Upper lobe of right lung (tissue), 1 donor: ENCODE results near the gene MATK. TPM values are rescaled to one million over a fixed set of nuclear protein-coding genes. Genes with fewer than 3 reads are reported as not detected.
A peak's percentile ranks its signal among the peaks of the same experiment; 100 is the strongest.

Experiments
- ATAC-seq: fragments of 200-7000 bp; cut with Tn5 transposase; one replicate; pipeline ENCODE4 v1.9.1; 2020; ENCODE audit warnings: mild to moderate bottlenecking, moderate library complexity
- DNase-seq: peaks from one replicate; pipeline ENCODE4 v3.0.0-alpha.2; 2020
- H3K27ac ChIP-seq: fragments of 200-600 bp; one replicate; pipeline ENCODE4 v1.8.0; 2022
- H3K27me3 ChIP-seq: fragments of 200-600 bp; one replicate; pipeline ENCODE4 v1.8.0; 2022; ENCODE audit warnings: mild to moderate bottlenecking
- H3K36me3 ChIP-seq: fragments of 200-600 bp; one replicate; pipeline ENCODE4 v1.8.0; 2022
- H3K4me1 ChIP-seq: fragments of 200-600 bp; one replicate; pipeline ENCODE4 v1.8.0; 2022
- H3K4me3 ChIP-seq: fragments of 200-600 bp; one replicate; pipeline ENCODE4 v1.8.0; 2022; ENCODE audit warnings: mild to moderate bottlenecking
- H3K9me3 ChIP-seq: fragments of 200-600 bp; one replicate; pipeline ENCODE4 v1.8.0; 2022
- intact Hi-C: fragments of 100-400 bp; cut with DNase I; formaldehyde crosslinking; loops from one replicate; pipeline ENCODE4 v1.11.0; 2022
- total RNA-seq: library from RNA; stranded (reverse); fragmentation: NEBNext Ultra II Directional; extraction: Animal tissue kit (Norgen Biotek cat#: 25700); gene quantifications from one replicate; pipeline ENCODE4 v1.2.1, GENCODE V29; 2021
- TF ChIP-seq, protein P1 (sequence below): fragments of 200-600 bp; IDR thresholded peaks from one replicate; pipeline ENCODE4 v1.8.0; 2022; ENCODE audit warnings: antibody characterized with exemption
- donor health status: DM: no; HTN: yes; CAD: no; lungs with severe emphysema.

Gene MATK
- total RNA-seq, 1 donor from 2014 or later = 22.6 TPM

DNA sequence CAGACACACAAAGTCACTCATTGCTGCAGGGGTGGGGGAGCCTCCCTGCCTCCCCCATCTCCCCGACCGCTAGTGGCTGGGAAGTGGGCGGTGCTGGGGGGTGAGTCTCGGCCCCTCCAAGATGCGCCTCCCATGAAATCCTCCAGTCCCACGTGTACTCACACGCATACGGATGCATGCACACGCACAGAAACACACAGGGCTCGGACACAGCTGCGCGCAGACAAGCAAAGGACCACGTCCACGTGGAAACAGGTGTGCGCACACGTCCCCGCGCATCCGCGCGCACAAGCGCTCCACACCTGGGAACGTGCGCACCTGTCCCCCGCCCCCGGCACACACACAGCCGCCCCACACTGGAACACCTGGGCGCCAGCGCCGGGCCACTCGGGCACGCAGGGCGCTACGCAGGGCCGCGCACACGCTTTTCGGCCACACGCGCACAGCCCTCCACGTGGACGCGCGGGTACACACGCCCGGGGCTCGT lies 687 bp downstream of the MATK start:
- peak; percentile 20 for ATAC-seq
- Histone ChIP-seq H3K4me3 (peak overlapping the region; percentile 51), H3K27ac (peak overlapping the region; percentile 24)

GRCh38 chr19:3784607-3785450 lies 1.4 kb downstream of the MATK start:
- intact Hi-C loops = no loop called here
- peak; percentile 72 for ATAC-seq
- Histone ChIP-seq H3K27ac (no peak overlapping the region), H3K4me1 (no peaks in the 10 kb centered on the region), H3K27me3 (peaks cover 7% of the 10 kb centered on the region), H3K36me3 (no peaks in the 10 kb centered on the region), H3K4me3 (peak overlapping the region; percentile 51), H3K9me3 (peaks cover 14% of the 10 kb centered on the region)
- TF ChIP-seq, protein P1, sequence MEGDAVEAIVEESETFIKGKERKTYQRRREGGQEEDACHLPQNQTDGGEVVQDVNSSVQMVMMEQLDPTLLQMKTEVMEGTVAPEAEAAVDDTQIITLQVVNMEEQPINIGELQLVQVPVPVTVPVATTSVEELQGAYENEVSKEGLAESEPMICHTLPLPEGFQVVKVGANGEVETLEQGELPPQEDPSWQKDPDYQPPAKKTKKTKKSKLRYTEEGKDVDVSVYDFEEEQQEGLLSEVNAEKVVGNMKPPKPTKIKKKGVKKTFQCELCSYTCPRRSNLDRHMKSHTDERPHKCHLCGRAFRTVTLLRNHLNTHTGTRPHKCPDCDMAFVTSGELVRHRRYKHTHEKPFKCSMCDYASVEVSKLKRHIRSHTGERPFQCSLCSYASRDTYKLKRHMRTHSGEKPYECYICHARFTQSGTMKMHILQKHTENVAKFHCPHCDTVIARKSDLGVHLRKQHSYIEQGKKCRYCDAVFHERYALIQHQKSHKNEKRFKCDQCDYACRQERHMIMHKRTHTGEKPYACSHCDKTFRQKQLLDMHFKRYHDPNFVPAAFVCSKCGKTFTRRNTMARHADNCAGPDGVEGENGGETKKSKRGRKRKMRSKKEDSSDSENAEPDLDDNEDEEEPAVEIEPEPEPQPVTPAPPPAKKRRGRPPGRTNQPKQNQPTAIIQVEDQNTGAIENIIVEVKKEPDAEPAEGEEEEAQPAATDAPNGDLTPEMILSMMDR = no peak
- DNase-seq = peak; percentile 76

More for the DNA sequence above, 687 bp downstream of the MATK start:
- TF ChIP-seq, protein P1 = no peak
- intact Hi-C loops = no loop called here
- no peak for DNase-seq
- peaks cover 14% of the 10 kb centered on the region for H3K9me3 ChIP-seq
- no peaks in the 10 kb centered on the region for H3K36me3 ChIP-seq
- peaks cover 7% of the 10 kb centered on the region for H3K27me3 ChIP-seq
- H3K4me1 ChIP-seq = no peaks in the 10 kb centered on the region

- H3K27ac ChIP-seq = no peak overlapping the region
- peaks cover 7% of the 10 kb centered on the region for H3K27me3 ChIP-seq
- DNase-seq (peak; percentile 64), ATAC-seq (peak; percentile 44)
- intact Hi-C loops = no loop called here
- no peaks in the 10 kb centered on the region for H3K36me3 ChIP-seq
- peaks cover 14% of the 10 kb centered on the region for H3K9me3 ChIP-seq
- no peak overlapping the region for H3K4me3 ChIP-seq
- no peaks in the 10 kb centered on the region for H3K4me1 ChIP-seq
- TF ChIP-seq, protein P1 = peak; percentile 35
These were observed 2.3 kb downstream of the MATK start for GRCh38 chr19:3783660-3784584.

- Histone ChIP-seq H3K9me3 (peaks cover 14% of the 10 kb centered on the region), H3K27me3 (peaks cover 7% of the 10 kb centered on the region), H3K4me3 (no peak overlapping the region), H3K27ac (no peak overlapping the region), H3K36me3 (no peaks in the 10 kb centered on the region), H3K4me1 (no peaks in the 10 kb centered on the region)
- intact Hi-C loops = no loop called here
- TF ChIP-seq, protein P1 = no peak
- DNase-seq = peak; percentile 57
- ATAC-seq = no peak
These were observed 3.3 kb downstream of the MATK start for GRCh38 chr19:3782903-3783302.

GRCh38 chr19:3782330-3782729 lies 3.9 kb downstream of the MATK start:
- intact Hi-C loops = no loop called here
- TF ChIP-seq, protein P1 = no peak
- H3K4me1 ChIP-seq = no peaks in the 10 kb centered on the region
- no peaks in the 10 kb centered on the region for H3K36me3 ChIP-seq
- no peak overlapping the region for H3K4me3 ChIP-seq
- DNase-seq (no peak), ATAC-seq (no peak)
- no peak overlapping the region for H3K27ac ChIP-seq
- H3K27me3 ChIP-seq = peaks cover 7% of the 10 kb centered on the region
- peaks cover 14% of the 10 kb centered on the region for H3K9me3 ChIP-seq
